ENCODE data around the gene STAT3.
"Not testable (repeated sequence)": the region's sequence is repeated elsewhere in the genome, so short reads cannot be mapped to it uniquely, and the experiment has no call there.

STAT3 gene

DNA sequence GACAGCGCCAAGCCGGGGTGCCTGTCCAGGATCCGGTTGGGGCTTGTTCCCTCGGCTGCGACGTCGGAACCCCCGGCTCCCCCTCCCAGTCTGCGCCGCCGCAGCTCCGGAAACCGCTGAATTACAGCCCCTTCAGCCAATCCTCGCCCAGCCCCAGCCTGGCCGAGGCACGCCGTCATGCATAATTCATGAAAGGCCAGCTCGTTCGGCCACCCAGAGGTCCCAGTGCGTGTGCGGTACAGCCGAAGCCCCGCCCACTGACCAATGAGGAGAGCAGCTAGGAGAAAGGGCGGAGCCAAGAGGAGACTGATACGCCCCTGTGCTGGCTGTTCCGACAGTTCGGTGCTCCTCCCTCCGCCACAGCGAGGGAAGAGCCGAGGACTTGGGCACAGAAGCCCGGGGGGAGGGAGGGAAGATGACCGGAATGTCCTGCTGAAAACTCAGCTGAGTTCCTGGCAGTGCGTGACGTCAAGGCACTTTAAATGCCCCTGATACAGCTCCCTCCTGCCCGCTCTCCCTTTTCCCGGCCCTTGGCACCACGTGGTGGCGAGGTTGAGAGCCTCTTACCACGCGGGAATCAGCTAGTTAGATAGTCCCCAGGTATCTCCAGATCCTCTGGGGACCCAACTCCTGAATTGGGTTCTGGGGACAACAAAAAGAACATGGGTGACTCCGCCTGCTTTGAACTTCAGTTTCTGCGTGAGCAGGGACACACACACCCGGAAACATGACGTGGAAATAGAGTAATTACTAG lies at the start of gene STAT3:
Gene STAT3, minus strand, starts transcription at position 62 of the 754 bp plus-strand sequence. CDS start 39,926 bp downstream, outside the sequence.
- DNase-seq (ENCODE audit: low read depth) = peak; percentile 100

DNA sequence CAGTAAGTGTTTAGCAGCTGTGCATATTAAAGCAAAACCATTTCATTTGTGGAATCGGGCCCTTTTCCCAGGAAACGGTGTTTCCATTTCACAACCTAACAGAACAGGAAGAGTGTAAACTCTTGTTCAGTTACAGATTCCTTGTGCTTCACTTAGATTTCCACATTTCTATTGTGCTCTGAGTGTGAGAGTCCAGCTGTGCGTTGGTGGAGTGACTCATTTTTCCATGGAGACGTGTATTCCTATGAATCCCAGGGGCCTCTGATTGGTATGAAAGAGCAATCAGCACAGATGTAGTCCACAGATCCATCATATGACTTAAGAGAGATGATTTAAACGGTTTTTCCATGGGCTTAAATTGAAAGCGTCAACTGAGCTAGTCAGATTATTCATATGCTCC lies 48.1 kb upstream of the STAT3 start:
- peak; percentile 87 for DNase-seq (ENCODE audit: low read depth)

DNA sequence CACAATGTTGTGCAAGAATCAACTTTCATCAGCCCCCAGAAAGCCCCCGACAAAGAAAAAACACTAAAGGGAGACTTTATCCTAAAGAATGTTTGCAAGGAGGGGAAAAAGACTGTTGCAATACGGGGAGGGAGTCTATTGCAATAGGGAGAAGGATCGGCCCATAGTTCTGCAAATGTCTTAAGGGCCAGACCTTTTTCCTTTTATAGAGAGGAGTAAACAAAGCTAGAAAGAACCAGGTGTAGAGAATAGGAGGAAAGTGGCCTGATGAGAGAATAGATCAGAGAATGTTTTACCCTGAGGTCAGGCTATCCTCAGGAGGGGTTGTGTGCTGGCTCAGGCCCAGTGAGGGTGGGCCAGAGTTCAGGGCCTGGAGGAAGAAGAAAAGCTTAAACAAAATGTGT lies 43.5 kb upstream of the STAT3 start:
- DNase-seq (ENCODE audit: low read depth) = no peak

DNA sequence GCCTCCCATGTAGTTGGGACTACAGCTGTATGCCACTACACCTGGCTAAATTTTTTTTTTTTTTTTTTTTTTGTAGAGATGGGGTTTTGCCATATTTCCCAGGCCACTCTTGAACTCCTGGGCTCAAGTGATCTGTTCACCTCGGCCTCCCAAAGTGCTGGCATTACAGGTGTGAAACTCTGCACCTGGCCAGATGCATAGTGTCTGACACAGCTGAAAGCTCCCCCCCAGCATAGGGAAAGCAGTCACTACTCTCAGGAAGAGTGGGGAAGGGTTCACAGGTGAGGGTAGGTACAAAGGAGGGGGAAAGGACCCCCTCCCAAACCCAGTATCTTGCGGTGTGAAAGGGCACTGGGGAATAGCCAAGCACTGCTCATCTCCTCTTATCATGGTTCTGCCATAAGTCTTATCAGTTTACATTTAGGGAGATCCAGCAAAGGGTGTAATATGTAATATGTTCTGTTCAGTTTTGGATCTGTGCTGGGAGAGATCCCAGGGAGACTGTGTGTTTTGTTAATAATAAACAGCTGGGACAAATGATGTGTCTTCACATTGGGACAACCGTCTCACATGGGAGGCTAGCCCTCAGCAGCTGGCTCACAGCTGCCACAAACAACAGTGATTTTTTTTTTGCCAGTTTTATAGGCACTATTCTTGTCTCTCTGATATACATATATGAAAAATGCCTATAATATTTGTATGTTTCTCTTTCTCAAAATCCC lies 41.6 kb upstream of the STAT3 start:
- no peak for DNase-seq (ENCODE audit: low read depth)

DNA sequence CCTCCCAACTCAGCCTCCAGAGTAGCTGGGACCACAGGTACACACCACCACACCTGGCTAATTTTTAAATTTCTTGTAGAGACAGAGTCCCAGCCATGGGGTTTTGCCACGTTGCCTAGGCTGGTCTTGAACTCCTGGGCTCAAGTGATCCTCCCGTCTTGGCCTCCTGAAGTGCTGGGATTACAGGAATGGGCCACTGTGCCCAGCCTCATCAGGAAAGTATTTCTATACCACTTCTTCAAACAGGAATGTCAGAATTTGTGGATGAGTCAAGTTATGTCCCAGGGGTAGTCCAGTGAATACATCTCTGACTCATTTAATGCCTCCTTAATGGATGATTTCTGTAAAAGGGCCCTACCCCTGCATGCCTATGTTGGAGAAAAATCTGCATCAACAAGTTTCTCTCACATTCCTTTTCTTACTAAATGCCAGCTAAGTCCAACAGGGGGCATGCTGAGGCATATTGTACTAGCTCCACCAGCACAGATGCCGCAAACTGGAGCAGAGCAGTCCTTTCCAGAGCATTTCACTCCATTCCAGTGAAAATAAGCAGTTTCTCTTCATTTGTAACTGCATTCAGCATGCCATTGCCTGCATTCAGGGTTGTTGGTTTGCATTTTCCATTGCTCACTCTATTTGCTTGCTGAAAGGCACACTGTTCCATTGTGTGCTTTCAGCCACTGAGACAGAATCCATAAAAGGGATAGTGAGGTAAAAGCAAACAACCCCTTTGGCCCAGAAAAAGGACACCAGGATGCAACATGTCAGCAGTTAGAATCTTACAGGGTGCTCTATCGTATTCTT lies 40.1 kb upstream of the STAT3 start:
- peak; percentile 99 for DNase-seq (ENCODE audit: low read depth)

DNA sequence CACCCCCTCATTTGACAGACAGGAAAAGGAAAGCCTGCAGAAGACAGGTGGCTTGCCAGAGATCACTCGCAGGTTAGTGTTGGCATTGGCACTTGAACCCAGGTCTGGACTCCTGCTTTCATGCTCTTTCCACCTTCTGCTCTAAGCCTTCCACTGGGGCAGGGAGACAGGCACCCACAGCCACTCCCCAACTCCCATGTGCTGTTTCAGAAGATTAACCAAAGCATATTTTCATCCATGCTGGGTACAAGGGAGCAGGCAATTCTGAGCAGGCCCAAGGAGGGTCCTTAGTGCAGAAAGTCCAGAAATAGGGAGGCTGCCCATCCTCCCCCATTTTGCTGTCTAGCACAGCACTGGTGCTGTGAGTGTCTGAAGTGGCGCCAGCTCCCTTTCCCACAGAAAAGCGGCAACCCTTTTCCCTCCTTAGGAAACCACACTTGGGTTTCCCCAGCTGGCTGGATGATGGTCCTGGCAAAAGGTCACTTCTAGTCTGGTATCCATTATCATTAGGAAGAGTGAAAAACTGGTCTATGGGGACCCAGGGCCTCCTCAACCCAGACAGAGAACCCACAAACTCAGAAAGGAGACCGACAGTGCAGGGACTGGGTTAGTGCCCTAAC lies 36.9 kb upstream of the STAT3 start:
- DNase-seq (ENCODE audit: low read depth) = no peak

DNA sequence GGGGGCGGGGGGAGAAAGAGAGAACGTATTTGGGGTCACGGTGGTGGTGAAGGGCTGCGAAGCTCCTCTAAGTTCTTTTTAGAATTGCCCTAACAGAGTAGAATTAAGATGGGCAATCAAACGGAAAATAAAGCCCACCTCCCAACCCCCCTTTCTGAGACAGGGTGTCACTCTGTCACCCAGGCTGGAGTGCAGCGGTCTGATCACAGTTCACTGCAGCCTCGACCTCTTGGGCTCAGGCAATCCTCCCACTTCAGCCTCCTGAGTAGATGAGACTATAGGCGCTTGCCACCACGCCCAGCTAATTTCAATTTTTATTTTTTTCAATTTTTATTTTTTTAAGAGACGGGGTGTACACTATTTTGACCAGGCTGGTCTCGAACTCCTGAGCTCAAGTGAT lies 35.5 kb upstream of the STAT3 start:
- DNase-seq (ENCODE audit: low read depth) = no peak

DNA sequence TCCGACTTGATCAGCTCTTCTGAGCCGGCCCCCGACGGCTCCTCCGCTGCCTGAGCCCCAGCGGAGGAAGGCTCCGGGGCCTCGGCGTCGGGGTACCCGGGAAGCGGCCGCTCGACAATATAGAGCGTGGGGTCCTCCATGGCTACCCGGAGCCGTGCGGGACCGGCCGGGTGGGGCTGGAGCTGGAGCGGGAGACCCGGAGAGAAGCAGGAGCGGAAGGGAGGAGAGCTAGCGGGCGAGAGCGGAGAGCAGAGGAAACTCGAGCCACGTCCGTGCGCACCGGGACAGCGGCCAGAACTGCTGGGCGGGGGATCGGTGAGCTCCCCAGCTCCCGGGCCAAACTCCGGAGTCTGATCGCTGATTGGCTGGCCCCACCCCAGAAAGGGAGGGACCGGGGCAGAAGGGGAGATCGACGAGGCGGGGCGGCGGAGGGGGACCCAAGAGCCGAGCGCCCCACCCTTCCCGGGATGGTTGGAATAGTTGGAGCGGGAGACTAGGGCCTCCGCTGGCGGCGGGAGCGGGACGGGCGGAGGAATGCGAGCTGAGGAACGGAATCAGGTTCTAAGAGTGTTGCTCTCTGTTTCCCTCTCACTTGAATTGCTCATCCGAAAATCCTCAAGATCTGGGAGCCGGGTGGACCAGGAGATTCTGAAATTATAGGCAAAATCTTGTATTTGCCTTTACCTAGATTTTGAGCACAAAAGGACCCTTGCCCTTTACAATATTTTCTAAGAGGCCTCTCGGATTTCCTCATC lies 34.9 kb upstream of the STAT3 start, which contains the start of gene CAVIN1:
Gene CAVIN1, minus strand, starts transcription at position 299 of the 755 bp plus-strand sequence. Its CDS starts 159 bp downstream, at position 140.
- peak; percentile 98 for DNase-seq (ENCODE audit: low read depth)

DNA sequence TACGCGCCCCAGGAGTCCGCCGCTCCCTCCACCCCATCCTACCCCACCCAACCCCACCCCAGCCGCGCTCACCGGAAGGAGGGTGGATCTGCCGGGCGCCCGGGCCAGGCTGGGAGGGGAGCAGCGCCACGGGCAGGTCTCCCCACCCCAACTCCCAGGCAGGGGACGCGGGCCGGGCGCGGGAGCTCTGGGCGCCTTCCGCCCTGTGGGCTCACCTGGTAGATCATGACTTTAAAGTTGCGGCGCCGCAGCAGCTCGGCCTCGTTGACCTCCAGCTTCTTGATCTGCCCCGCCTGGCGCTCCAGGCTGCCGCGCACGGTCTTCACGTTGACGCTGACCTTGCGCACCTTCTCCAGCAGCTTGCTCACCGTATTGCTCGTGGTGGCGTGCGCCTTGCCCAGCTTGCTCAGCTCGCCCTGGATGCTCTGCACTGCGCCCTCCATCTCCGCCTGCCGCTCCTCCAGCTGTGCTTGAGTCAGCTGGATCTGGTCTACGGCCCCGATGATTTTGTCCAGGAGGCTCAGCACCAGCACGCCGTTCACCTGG lies 34.2 kb upstream of the STAT3 start:
- peak; percentile 63 for DNase-seq (ENCODE audit: low read depth)

DNA sequence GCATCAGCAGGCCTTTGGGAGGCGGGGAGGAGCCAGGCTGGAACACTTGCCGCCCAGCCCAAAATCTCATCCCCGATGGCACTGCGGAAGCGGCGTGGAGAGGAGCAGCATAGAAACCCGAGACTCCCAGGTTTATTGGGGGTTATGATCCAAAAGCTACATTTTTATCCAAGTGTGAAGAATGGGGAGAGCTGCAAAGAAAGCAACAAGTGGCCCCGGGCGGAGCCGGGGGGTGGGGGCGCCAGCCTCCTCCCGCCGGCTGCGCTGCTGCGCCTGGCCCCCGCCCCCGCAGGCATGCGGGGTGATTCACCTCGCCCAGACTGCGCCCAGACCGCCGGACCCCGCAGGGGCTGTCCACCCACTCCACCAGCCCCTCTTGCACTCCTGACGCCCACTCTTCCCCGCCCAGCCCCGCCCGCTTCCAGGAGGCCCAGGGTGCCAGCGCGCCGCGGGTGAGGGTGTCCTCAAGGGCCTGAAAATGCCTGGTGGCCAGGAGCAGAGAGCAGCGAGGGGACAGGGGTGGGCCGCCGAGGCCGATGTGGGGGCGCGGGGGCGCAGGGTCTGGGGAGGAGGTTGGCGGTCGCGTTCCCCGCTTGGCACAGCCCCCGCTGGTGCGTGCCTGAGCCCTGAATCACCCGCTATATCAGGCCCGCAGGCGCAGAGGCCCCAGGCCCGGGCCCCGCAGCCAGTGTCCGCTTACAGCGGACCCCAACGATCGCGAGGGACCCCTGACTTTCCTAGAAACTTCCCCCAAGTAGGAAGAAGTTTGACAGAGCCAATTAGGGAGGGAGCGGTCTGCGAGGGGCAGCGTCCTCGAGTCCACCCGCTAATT lies 33.5 kb upstream of the STAT3 start:
- peak; percentile 90 for DNase-seq (ENCODE audit: low read depth)

DNA sequence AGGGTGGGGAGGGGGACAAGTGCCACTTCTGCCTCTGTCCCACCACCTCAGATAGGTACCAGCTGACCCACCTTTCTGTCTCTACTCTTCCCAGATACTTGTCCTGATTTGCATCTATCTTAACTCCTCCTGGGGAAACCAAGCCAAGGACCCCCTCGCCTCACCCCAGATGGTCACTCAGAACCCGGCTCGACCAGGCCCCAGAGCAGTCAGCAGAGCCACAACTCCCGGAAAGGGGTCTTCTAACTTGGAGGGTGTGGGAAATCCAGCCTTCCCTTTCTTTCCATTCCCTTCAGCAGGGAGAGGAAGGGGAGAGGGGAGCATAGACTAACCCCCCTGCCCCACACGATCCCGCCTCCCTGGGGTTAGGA lies 32.9 kb upstream of the STAT3 start:
- DNase-seq (ENCODE audit: low read depth) = no peak

DNA sequence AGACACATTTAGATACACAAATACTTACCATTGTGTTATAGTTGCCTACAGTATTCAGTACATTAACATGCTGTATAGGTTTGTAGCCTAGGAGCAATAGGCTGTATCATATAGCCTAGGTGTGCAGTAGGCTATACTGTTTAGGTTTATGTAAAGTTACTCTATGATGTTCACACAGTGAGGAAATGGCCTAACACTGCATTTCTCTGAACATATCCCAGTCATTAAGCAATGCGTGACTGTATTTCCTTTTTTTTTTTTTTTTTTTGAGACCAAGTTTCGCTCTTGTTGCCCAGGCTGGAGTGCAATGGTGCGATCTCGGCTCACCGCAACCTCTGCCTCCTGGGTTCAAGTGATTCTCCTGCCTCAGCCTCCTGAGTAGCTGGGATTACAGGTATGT lies 29.7 kb upstream of the STAT3 start:
- not testable (repeated sequence) for DNase-seq (ENCODE audit: low read depth)

DNA sequence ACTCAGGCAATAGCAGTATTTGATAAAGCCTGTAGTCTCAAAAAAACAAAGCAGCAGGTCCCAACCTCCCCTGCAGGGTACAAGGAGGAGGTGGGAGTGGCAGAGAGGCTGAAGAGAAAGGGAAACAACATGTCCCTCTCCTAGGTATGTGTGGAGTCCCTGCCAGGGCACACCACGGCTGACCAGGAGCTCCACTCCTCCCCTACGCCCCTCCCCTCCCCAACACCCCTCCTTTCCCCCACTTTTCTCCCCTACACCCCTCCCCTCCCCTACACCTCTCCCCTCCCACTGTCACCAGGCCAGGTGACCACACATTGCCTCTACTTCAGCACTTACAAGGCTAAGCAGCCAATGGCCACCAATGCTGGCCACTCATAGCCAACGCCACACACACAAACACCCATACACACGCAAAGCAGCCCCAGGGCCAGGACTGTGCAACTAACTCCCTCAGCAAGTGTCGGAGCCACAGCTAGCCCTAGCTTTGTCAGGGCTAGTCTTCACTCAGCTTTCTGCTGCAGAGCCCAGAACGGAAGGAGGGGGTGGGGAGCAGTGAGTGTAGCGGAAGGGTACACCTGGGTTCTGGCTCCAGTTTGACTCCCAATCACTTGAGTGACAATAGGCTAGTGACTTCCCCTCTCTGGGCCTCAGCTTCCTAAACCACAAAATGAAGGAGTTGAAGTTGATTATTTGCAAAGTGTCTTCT lies 26.6 kb upstream of the STAT3 start:
- DNase-seq (ENCODE audit: low read depth) = no peak

DNA sequence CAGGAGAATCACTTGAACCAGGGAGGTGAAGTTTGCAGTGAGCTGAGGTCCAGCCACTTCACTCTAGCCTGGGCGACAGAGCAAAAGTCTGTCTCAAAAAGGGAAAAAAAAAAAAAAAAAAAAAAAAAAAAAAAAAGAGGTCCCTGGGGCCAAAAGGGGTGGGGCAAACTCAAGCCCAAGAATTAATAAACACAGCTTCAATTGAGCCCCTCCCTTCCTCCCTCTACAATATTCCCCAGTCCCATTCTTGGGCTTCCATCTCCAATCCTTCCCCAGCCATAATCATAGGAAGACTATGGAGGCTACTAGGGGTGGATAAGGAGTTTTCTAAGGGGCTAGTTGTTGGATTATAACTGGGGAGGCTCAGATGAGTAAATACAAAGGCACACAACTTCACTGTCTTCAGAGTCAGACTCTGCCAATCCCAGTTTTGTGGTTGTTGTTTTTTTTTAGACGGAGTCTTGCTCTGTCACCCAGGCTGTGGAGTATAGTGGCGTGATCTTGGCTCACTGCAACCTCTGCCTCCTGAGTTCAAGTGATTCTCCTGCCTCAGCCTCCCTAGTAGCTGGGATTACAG lies 25.3 kb upstream of the STAT3 start:
- peak; percentile 42 for DNase-seq (ENCODE audit: low read depth)

DNA sequence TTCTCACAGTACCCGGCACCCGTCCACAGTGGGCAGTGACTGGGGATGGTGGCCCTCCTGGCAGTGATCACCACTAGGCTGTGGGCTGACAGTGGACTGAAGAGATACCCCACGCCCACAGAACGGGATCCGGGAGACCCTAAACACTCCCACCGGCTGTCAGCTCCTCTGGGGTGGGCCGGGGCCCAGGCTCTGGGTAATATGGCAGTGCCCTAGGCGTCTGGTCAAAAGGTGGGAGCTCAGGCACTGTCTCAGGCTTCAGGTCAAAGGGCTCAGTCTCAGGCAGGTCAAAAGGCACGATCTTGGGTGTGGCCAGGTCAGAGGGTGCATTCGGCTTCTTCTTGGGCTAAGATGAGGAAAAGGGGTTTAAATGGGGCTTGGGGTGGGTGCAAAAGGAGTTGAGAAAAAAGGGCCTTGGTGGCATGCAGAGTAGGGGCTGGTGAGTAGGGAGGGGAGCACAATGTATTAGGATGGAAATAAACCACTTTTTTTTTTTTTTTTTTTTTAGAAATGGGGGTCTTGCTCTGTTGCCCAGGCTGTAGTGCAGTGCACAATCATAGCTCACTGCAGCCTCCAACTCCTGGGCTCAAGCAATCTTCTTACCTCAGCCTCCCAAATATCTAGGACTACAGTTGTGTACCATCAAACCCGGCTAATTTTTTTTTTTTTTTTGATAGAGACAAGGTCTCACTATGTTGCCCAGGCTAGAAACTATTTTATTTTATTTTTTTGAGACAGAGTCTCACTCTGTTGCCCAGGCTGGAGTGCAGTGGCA lies 23.9 kb upstream of the STAT3 start:
- no peak for DNase-seq (ENCODE audit: low read depth)

DNA sequence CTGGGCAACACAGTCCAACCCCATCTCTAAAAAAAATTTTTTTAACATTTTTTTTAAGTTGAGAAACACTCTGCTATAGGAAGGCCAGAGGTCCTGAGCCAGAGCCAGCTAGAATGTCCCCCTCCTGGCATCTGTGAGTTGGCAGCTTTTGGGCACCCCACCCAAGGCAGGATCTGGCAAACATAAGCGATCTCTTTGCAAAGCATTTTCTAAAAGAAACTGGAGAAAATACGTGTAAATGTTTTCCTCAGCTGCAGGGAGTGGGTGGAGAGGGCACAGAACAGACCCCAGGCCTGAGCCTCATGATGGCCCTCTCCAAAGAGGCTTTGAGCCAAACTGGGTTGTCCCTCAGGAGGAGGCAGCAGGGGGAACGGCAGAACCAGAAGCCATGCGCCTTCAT lies 23.1 kb upstream of the STAT3 start:
- no peak for DNase-seq (ENCODE audit: low read depth)

DNA sequence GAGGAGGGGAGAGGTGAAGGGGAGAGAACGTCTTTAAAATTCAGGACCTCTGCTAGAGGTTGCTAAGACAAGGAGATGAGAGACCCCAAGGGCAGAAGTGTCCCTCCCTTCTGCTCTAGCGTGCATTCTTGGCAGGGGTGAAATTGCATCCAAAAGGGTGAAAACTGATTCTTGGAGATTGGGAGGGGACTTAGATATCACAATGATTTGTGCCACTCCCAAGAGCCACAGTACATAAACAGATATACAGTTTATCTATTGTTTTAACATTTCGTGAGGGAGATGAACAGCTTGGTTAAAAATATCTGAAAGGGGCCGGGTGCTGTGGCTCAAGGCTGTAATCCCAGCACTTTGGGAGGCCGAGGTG lies 22.1 kb upstream of the STAT3 start:
- DNase-seq (ENCODE audit: low read depth) = no peak

DNA sequence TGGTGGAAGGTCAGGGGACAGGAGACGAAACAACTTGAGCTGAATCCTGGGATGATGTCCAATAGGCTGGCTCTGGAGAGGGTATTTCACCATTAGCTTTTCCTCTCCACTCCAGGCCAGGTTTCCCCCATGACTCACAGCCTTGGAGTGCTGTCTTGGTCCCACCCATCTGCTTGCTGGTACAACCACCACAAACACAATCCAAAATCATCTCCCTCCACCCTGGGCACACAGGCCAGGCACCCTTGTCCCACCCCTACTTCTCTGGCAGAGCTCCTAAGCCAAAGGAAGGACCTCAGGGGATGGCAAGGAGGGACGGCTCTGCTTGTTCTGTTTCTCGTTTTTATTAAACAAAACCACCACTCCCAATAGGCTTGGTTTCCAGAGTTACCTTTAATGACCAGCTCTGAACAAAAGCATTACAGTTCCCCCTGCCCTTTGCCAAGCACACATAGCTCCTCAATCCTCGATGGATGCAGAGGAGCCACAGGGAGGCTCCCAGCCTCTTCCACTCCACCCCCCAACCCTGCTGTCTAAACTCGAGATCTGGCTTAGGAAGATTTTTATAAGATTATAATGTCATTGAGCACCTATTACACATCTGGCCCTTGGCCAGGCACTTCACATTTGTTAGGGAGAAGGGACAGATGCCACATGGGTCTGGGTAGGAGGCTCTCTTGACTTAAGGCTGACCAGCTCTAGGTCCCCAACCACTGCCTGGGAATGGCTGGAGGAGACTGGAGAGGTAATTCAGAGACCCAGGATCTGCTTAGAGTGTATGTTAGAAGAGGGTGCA lies 21.5 kb upstream of the STAT3 start:
- DNase-seq (ENCODE audit: low read depth) = peak; percentile 91
